Testis (tissue), 3 donors: ENCODE results near the gene EYA2. TPM values are rescaled to one million over a fixed set of nuclear protein-coding genes. Genes with fewer than 3 reads are reported as not detected.

Experiments
- DNase-seq: peaks from one replicate; pipeline ENCODE4 v3.0.0-alpha.2; 2019
- H3K27ac ChIP-seq, 2 donors: fragments of 200-600 bp; sonication (generic); one replicate each; pipeline ENCODE4 v1.5.1; 2019
- H3K27me3 ChIP-seq: fragments of 200-600 bp; sonication (generic); one replicate; pipeline ENCODE4 v1.5.1; 2019
- H3K36me3 ChIP-seq: fragments of 200-600 bp; sonication (generic); one replicate; pipeline ENCODE4 v1.5.1; 2017; ENCODE audit warnings: low read depth; ENCODE audit errors: missing control alignments
- H3K4me1 ChIP-seq: fragments of 200-600 bp; sonication (generic); one replicate; pipeline ENCODE4 v1.5.1; 2019
- H3K4me3 ChIP-seq, 2 donors: fragments of 200-600 bp; sonication (generic); one replicate each; pipeline ENCODE4 v1.5.1; 2017 to 2019
- H3K9me3 ChIP-seq: fragments of 200-600 bp; sonication (generic); one replicate; pipeline ENCODE4 v1.5.1; 2017
- POLR2A ChIP-seq: fragments of 450-650 bp; IDR thresholded peaks from one replicate; pipeline ENCODE4 v1.6.1; 2017; ENCODE audit warnings: antibody characterized with exemption, mild to moderate bottlenecking, moderate library complexity
- WGBS, 2 donors: methylation state at CpG; one replicate each; pipeline ENCODE4 v1.1.5; 2018; 5-methylcytosine and 5-hydroxymethylcytosine counted together
- intact Hi-C: fragments of 100-400 bp; cut with DNase I; formaldehyde crosslinking; loops from one replicate; pipeline ENCODE4 v1.15.1; 2023; ENCODE audit warnings: low total_unique reads
- polyA plus RNA-seq: library from polyadenylated mRNA; stranded (reverse); fragments of 350-450 nt; fragmentation: Illumina TruSeq; extraction: RNeasy Lipid Tissue Mini Kit (QIAGEN cat#74804); gene quantifications from one replicate; pipeline ENCODE4 v1.2.3, GENCODE V29; 2014; ENCODE audit warnings: low read depth, low replicate concordance; ENCODE audit not compliant: insufficient read depth
- total RNA-seq, 2 donors: library from RNA; depleted of rRNA; stranded (reverse); fragments of >200 nt; gene quantifications; one replicate each; pipeline ENCODE4 v1.2.3, GENCODE V29; 2016
- TF ChIP-seq, protein P1 (sequence below), 3 experiments: fragments of 450-650 bp in 2 of 3; fragments of 200-600 bp in 1 of 3; sonication (generic) in 1 of 3; IDR thresholded peaks; one replicate each; pipeline ENCODE4 v1.5.1; 2016 to 2019; ENCODE audit warnings: antibody characterized with exemption in 3 of 3, mild to moderate bottlenecking in 2 of 3, moderate library complexity in 1 of 3

Gene EYA2
- total and polyA plus RNA-seq, 3 donors from 2014 or later = 14.6 to 17.2 (median 16.2) TPM

DNA sequence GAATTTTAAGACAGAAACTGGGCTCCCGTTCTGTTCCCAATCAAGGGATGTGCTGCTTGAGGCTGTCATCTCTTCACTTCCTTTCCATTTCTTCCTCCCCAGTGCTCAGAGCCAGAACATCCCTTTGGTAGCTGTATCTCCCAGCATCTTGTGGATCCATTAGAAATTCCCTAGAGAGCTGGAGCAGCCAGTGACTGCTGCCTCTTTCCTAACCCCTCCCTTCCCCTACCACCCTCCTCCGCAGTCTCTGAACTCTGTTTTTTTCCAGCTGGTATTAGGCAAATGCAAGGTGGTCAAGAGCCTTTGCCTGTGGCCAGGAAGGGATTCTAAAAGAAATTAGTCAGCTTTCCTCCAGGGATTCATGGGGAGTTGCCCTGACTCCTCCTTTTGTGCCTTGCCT lies 208.0 kb downstream of the EYA2 start:
- TF ChIP-seq, protein P1, sequence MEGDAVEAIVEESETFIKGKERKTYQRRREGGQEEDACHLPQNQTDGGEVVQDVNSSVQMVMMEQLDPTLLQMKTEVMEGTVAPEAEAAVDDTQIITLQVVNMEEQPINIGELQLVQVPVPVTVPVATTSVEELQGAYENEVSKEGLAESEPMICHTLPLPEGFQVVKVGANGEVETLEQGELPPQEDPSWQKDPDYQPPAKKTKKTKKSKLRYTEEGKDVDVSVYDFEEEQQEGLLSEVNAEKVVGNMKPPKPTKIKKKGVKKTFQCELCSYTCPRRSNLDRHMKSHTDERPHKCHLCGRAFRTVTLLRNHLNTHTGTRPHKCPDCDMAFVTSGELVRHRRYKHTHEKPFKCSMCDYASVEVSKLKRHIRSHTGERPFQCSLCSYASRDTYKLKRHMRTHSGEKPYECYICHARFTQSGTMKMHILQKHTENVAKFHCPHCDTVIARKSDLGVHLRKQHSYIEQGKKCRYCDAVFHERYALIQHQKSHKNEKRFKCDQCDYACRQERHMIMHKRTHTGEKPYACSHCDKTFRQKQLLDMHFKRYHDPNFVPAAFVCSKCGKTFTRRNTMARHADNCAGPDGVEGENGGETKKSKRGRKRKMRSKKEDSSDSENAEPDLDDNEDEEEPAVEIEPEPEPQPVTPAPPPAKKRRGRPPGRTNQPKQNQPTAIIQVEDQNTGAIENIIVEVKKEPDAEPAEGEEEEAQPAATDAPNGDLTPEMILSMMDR (IDR thresholded peaks at IDR 0.05) = no peak
- H3K27ac ChIP-seq = no peak overlapping the region
- 72 to 73% methylated on average over 2 of the region's 2 CpGs for WGBS, 2 donors
- intact Hi-C loops = no loop called here
- no peaks in the 10 kb centered on the region for H3K9me3 ChIP-seq
- no peak for DNase-seq
- H3K4me1 ChIP-seq = no peaks in the 10 kb centered on the region
- H3K27me3 ChIP-seq = no peaks in the 10 kb centered on the region
- H3K36me3 ChIP-seq = no peaks in the 10 kb centered on the region
- no peak overlapping the region for H3K4me3 ChIP-seq

DNA sequence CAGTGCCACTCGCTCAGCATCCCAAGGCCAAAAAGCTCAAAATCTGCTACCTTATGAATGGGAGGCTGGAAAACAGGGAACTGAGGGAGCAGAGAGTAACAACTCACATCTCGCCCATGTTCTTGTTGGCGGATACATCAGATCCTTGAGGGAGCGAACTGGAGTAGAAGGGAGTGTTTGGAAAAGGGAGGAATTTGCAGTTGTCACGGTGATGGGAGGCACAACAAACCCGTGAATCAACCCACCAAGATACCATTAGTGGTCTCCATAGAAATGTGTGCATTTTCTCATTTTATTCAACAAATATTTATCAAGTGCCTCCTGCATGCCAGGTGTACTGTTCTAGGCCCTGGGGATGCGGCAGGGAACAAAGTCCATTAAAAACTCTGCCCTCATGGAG lies 212.1 kb downstream of the EYA2 start:
- no peaks in the 10 kb centered on the region for H3K36me3 ChIP-seq
- H3K27ac ChIP-seq = no peak overlapping the region
- WGBS, 2 donors = 65 to 76% methylated on average over 7 of the region's 7 CpGs
- H3K27me3 ChIP-seq = no peaks in the 10 kb centered on the region
- H3K4me3 ChIP-seq = no peak overlapping the region
- no peak for TF ChIP-seq POLR2A
- TF ChIP-seq, protein P1 (IDR thresholded peaks at IDR 0.05) = no peak
- intact Hi-C loops = no loop called here
- no peaks in the 10 kb centered on the region for H3K4me1 ChIP-seq
- no peak for DNase-seq
- no peaks in the 10 kb centered on the region for H3K9me3 ChIP-seq

DNA sequence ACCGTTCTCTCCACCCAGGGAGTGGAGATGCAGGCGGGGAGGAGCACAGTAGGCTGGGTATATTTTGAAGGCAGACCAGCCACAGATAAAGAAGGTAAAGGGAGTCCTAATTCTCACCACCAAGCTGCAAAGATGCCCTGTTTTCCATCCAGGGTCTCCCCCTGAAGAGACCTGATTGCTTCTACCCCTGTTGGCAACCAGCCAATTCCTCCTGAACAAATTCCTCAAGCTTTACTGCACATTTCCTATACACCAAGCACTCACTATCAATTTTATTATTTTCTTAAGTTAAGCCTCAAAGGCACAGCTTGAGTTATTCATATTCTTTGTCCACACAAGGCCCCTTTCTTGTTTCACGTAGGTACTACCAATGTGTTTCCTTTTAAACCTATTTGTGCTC lies 214.4 kb downstream of the EYA2 start:
- Histone ChIP-seq H3K9me3 (no peaks in the 10 kb centered on the region), H3K36me3 (no peaks in the 10 kb centered on the region), H3K27me3 (no peaks in the 10 kb centered on the region), H3K27ac (no peak overlapping the region), H3K4me3 (no peak overlapping the region), H3K4me1 (no peaks in the 10 kb centered on the region)
- no peak for DNase-seq
- intact Hi-C loops = no loop called here
- no peak for TF ChIP-seq POLR2A
- TF ChIP-seq, protein P1 (IDR thresholded peaks at IDR 0.05) = no peak
- WGBS, 2 donors = 80 to 82% methylated on average over 3 of the region's 3 CpGs

DNA sequence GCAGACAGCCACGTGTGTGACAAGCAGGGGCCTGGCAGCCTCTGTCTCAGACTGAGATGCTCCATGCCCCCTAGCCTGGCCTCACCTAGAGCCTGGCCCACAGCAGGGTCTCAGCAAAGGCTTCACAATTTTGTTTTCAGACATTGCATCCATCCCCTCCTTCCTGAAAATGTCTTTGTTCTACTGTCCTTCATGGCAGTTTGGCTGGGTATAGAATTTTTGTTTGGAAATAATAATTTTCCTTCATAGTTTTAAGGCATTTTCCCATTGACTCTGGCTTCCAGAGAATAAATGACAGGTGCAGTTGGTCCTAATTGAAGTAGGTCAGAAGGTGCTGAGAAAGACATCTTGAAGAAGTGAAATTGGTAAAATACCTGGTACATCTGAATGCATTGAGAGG lies 216.2 kb downstream of the EYA2 start:
- Histone ChIP-seq H3K27me3 (no peaks in the 10 kb centered on the region), H3K4me3 (no peak overlapping the region), H3K9me3 (no peaks in the 10 kb centered on the region), H3K27ac (no peak overlapping the region), H3K36me3 (no peaks in the 10 kb centered on the region), H3K4me1 (no peaks in the 10 kb centered on the region)
- 65 to 89% methylated on average over 1 of the region's 1 CpG for WGBS, 2 donors
- intact Hi-C loops = no loop called here
- no peak for DNase-seq
- TF ChIP-seq, protein P1 (IDR thresholded peaks at IDR 0.05) = no peak
- no peak for TF ChIP-seq POLR2A

DNA sequence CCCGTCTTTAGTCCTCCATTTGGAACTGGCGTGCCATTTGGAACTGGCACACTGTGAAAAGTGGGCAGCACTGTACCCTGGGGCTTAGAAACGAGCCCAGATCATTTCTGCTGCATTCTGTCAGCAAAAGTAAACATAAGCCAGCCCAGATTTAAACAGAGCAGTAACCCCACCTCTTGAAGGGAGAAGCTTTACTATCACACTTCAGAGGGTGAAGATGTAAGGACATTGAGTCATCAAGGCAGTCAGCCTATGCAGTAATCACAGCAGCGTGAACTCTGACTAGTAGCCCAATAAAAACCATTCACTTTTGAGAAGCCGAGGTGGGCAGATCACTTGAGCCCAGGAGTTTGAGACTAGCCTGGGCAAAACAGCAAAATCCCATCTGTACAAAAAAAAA lies 216.9 kb downstream of the EYA2 start:
- intact Hi-C loops = no loop called here
- H3K27ac ChIP-seq = no peak overlapping the region
- 82 to 92% methylated on average over 5 of the region's 5 CpGs for WGBS, 2 donors
- no peak for TF ChIP-seq POLR2A
- TF ChIP-seq, protein P1 (IDR thresholded peaks at IDR 0.05) = no peak
- no peaks in the 10 kb centered on the region for H3K4me1 ChIP-seq
- no peaks in the 10 kb centered on the region for H3K9me3 ChIP-seq
- H3K4me3 ChIP-seq = no peak overlapping the region
- no peaks in the 10 kb centered on the region for H3K27me3 ChIP-seq
- no peaks in the 10 kb centered on the region for H3K36me3 ChIP-seq
- no peak for DNase-seq
